Thyroid gland (tissue), 4 donors: ENCODE data around the gene JAKMIP2.

Source experiments
- CTCF ChIP-seq, 6 experiments: fragments of 200-600 bp in 3 of 6; fragments of 450-650 bp in 3 of 6; sonication (generic) in 3 of 6; IDR thresholded peaks; one replicate each; pipeline ENCODE4 v1.5.1; 2016 to 2019; ENCODE audit warnings: antibody characterized with exemption in 6 of 6, mild to moderate bottlenecking in 2 of 6, inconsistent platforms in 1 of 6, moderate library complexity in 1 of 6
- POLR2A ChIP-seq, 2 donors: fragments of 450-650 bp; IDR thresholded peaks; one replicate each; pipeline ENCODE4 v1.6.1; 2017; ENCODE audit warnings: antibody characterized with exemption in 2 of 2, mild to moderate bottlenecking in 2 of 2, moderate library complexity in 1 of 2

GRCh38 chr5:147558826-147559225, 223.7 kb downstream of the JAKMIP2 start:
- TF ChIP-seq POLR2A (IDR thresholded peaks at IDR 0.05) (no peak), CTCF (IDR thresholded peaks at IDR 0.05) (peak in 4 of 6 experiments; percentile 32 to 43 (median 38))
